Fibroblast of pulmonary artery (primary cell): Measurements from ENCODE around the gene NCR1.
"Not testable (repeated sequence)": the region's sequence is repeated elsewhere in the genome, so short reads cannot be mapped to it uniquely, and the experiment has no call there.

Source experiments
- DNase-seq: peaks from one replicate; pipeline ENCODE4 v3.0.0-alpha.2; 2010; ENCODE audit warnings: low read depth
- H3K4me3 ChIP-seq: replicated peaks from 2 replicates; pipeline ENCODE4 v1.5.1; 2011; ENCODE audit warnings: low read depth, mild to moderate bottlenecking, control low read depth, low read length, moderate library complexity
- TF ChIP-seq, protein P1 (sequence below): IDR thresholded peaks from 2 replicates; pipeline ENCODE4 v1.5.1; 2011; ENCODE audit warnings: mild to moderate bottlenecking, control low read depth, low read length, inconsistent platforms; ENCODE audit errors: missing control alignments

The NCR1 gene

DNA sequence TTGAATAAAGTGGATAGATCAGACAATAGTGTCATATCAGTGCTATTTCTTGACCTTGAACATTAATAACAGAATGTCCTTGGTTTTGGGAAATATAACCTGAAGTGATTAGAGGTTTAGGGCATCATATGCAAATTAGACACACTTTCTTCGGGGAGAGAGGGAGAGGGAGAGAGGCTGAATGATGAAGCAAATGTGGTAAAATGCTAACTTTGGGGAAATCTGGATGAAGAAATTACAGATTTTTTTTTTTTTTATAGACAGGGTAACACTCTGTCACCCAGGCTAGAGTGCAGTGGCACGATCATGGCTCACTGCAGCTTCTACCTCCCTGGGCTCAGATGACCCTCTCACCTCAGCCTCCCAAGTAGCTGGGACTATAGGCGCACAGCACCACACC lies 3.9 kb upstream of the NCR1 start:
- TF ChIP-seq, protein P1, sequence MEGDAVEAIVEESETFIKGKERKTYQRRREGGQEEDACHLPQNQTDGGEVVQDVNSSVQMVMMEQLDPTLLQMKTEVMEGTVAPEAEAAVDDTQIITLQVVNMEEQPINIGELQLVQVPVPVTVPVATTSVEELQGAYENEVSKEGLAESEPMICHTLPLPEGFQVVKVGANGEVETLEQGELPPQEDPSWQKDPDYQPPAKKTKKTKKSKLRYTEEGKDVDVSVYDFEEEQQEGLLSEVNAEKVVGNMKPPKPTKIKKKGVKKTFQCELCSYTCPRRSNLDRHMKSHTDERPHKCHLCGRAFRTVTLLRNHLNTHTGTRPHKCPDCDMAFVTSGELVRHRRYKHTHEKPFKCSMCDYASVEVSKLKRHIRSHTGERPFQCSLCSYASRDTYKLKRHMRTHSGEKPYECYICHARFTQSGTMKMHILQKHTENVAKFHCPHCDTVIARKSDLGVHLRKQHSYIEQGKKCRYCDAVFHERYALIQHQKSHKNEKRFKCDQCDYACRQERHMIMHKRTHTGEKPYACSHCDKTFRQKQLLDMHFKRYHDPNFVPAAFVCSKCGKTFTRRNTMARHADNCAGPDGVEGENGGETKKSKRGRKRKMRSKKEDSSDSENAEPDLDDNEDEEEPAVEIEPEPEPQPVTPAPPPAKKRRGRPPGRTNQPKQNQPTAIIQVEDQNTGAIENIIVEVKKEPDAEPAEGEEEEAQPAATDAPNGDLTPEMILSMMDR = no peak
- DNase-seq = no peak
- no peak overlapping the region for H3K4me3 ChIP-seq

DNA sequence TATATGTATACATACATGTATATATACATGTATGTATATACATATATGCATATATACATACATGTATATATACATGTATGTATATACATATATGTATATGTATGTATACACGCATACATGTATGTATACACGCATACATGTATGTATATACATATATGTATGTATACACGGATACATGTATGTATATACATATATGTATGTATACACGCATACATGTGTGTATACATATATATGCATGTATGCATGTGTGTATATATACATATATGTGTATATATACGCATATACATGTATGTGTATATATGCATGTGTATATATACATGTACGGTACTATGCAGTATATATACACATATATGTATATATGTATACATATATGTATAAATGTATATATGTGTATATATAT lies 2.6 kb upstream of the NCR1 start:
- DNase-seq = no peak
- H3K4me3 ChIP-seq = no peak overlapping the region
- TF ChIP-seq, protein P1 = no peak

DNA sequence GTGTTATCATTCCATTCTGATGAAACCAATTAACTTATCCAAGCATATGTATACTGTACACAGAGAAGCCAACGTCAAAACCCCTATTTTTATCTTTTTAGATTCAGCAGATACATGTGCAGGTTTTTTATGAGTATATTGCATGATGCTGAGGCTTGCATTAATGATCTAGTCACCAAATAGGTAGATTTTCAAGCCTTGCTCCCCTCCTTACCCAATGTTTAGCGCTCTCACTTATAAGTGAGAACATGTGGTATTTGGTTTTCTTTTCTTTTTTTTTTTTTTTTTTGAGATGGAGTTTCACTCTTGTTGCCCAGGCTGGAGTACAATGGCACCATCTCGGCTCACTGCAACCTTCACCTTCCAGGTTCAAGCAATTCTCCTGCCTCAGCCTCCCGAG lies 1.7 kb upstream of the NCR1 start:
- not testable (repeated sequence) for DNase-seq

DNA sequence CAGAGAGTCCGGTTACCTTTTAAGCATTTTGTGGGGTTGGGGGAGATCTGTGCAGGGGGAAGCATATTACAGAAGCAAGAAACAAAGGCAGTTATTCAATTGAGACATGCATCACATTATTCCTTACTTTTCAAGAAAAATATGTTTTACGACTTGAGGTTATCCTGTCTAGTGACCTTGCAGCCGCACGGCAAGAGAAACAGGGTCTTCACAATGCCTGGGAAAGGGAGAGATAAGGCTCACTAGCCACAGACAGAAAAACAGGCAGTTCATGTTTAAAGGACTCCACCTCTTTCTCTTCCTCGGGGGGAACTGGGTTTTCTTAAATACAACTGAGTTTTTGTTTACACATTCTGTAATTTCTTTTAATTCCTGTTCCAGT lies 536 bp upstream of the NCR1 start:
- no peak overlapping the region for H3K4me3 ChIP-seq
- TF ChIP-seq, protein P1 = no peak
- no peak for DNase-seq

More for the DNA sequence above, 1.7 kb upstream of the NCR1 start:
- not testable (repeated sequence) for H3K4me3 ChIP-seq

DNA sequence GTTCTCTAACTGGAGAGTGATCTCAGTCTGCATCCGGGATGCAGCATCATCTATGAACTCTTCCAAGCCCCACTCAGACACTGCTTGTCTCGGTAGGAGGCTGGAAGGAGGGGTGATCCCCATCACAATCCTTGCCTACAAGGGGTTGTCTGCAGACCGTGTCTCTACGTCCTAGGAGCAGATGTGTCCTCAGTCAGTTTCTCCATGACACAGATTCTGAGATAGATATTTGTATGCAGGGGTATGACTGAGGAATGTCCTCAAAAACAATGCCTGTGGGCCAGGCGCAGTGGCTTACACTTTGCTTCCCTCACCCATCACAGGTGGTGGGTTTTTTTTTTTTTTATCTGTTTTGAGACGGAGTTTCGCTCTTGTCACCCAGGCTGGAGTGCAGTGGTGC lies 871 bp downstream of the NCR1 start:
- H3K4me3 ChIP-seq = no peak overlapping the region
- no peak for DNase-seq
- TF ChIP-seq, protein P1 = no peak

DNA sequence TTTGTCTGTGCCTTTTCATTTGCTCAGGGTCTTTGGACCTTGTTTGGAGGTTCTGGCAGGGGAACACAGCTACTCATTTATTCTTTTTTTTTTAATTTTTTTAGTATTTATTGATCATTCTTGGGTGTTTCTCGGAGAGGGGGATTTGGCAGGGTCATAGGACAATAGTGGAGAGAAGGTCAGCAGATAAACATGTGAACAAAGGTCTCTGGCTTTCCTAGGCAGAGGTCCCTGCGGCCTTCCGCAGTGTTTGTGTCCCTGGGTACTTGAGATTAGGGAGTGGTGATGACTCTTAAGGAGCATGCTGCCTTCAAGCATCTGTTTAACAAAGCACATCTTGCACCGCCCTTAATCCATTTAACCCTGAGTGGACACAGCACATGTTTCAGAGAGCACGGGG lies 2.0 kb downstream of the NCR1 start:
- H3K4me3 ChIP-seq = not testable (repeated sequence)

DNA sequence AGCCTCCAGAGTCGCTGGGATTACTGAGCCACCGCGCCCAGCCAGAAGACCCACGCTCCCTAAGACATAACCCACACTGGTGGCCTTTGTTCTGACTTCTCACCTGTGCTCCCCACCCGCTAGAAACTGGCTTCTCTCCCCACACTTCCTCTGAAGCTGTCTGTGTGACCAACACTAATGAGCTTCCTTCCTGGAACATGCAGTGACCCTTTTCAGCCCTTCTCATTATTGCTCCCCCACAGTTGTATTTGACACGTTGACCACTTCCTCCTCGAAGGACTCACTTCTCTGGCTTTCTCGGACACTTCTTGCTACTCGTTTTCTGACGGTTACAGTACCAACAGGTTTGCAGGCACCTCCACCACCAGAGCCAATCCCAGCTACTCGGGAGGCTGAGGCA lies 10.9 kb downstream of the NCR1 start:
- TF ChIP-seq, protein P1 = no peak
- H3K4me3 ChIP-seq = no peak overlapping the region
- DNase-seq = no peak

More for the DNA sequence above, 2.0 kb downstream of the NCR1 start:
- not testable (repeated sequence) for DNase-seq

DNA sequence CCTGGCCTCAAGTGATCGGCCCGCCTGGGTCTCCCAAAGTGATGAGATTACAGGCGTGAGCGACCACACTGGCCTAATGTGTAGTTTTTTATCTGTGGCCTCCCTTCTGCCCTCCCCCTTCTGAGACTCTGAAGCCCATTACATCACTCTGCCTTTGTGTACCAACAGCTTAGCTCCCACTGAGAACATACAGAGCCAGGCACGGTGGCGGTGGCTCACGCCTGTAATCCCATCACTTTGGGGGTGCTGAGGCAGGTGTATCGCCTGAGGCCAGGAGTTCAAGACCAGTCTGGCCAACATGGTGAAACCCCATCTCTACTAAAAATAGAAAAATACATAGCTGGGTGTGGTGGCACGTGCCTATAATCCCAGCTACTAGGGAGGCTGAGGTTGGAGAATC lies 12.6 kb downstream of the NCR1 start:
- TF ChIP-seq, protein P1 = no peak
- no peak for DNase-seq
- no peak overlapping the region for H3K4me3 ChIP-seq

DNA sequence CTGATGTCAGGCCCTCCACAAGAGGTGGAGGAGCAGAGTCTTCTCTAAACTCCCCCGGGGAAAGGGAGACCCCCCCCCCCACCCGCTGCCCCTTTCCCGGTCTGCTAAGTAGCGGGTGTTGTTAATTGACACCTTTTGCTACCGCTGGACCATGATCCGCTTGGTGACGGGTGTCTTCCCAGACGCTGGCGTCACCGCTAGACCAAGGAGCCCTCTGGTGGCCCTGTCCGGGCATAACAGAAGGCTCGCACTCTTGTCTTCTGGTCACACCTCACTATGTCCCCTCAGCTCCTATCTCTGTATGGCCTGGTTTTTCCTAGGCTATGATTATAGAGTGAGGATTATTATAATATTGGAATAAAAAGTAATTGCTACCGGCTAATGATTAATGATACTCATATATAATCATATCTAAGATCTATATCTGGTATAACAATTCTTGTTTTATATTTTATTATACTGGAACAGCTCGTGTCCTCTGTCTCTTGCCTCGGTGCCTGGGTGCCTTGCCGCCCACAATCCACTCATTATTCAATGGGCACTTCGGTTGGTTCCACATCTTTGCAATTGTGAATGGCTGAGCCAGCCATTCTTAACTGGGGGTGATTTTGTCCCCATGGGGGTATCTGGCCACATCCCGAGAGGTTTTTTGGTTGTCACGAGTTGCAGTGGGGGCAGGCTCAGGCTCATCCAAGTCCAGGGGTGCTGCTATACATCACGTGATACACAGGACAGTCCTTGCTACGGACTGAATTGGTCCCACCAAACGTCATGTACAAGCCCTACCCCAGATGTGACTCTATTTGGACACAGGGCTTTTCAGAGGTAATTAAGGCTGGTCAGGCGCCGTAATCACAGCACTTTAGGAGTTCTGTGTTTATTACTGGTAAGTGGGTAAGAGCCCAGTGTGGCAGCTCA lies 14.0 kb downstream of the NCR1 start:
- not testable (repeated sequence) for DNase-seq, H3K4me3 ChIP-seq
